ENCODE data around the gene OSER1.

GRCh38 chr20:44154521-44155001 is 56.0 kb downstream of the OSER1 start:
- TF ChIP-seq CTCF (optimal IDR thresholded peaks at IDR 0.05 in 1 of 3, IDR thresholded peaks at IDR 0.05 in 1 of 3, conservative IDR thresholded peaks at IDR 0.05 in 1 of 3; ENCODE audit: extremely low read depth in 1 of 3, insufficient read depth in 2 of 3, low read length in 3 of 3) (peak in 1 of 3 experiments; percentile 18), EZH2 (IDR thresholded peaks at IDR 0.05; ENCODE audit: low read length) (no peak)
